Activated CD4-positive, alpha-beta T cell treated with anti-CD3 and anti-CD28 coated beads, Interleukin-2, Interleukin-6, amounts not matched to agents 100 ng/mL and 50 ng/mL, durations not matched to agents 16 hours and 8 hours (primary cell): ENCODE results near the gene TUT4.

ENCODE experiments used
- DNase-seq: peaks from one replicate; pipeline ENCODE4 v3.0.0-alpha.2; 2020

Gene TUT4

GRCh38 chr1:52400131-52400530 is 152.8 kb downstream of the TUT4 start:
- no peak for DNase-seq

GRCh38 chr1:52399629-52400028 is 153.3 kb downstream of the TUT4 start:
- no peak for DNase-seq

- DNase-seq: no peak
Measured at GRCh38 chr1:52393174-52393573, 159.7 kb downstream of the TUT4 start.

- DNase-seq: no peak
Measured at GRCh38 chr1:52386458-52386857, 166.4 kb downstream of the TUT4 start.

GRCh38 chr1:52385376-52385775 is 167.5 kb downstream of the TUT4 start:
- no peak for DNase-seq
